Type B pancreatic cell (in vitro differentiated cells): Measurements from ENCODE around the gene LRRFIP1. TPM values are rescaled to one million over a fixed set of nuclear protein-coding genes. Genes with fewer than 3 reads are reported as not detected.

Experiments used
- DNase-seq: peaks from one replicate; pipeline ENCODE4 v3.0.0; 2021; ENCODE audit warnings: mixed read lengths; ENCODE audit not compliant: unreplicated experiment; ENCODE audit errors: extremely low spot score
- H3K27ac Mint-ChIP-seq: 2 replicates; pipeline ENCODE4 v1.8.0; 2021; ENCODE audit warnings: mild to moderate bottlenecking, mixed read lengths
- H3K27me3 Mint-ChIP-seq: 2 replicates; pipeline ENCODE4 v1.8.0; 2021; ENCODE audit warnings: mixed read lengths
- H3K36me3 Mint-ChIP-seq: 2 replicates; pipeline ENCODE4 v1.8.0; 2021; ENCODE audit warnings: mixed read lengths
- H3K4me1 Mint-ChIP-seq: one replicate; pipeline ENCODE4 v1.8.0; 2021; ENCODE audit warnings: mixed read lengths; ENCODE audit not compliant: unreplicated experiment
- H3K4me3 Mint-ChIP-seq: 2 replicates; pipeline ENCODE4 v1.8.0; 2021; ENCODE audit warnings: mild to moderate bottlenecking, mixed read lengths
- H3K9me3 Mint-ChIP-seq: 2 replicates; pipeline ENCODE4 v1.8.0; 2021; ENCODE audit warnings: mixed read lengths
- CTCF ChIP-seq: fragments of 200-600 bp; sonication (generic); conservative IDR thresholded peaks from 2 replicates; pipeline ENCODE4 v1.5.0; 2021; ENCODE audit warnings: antibody characterized with exemption, mild to moderate bottlenecking
- total RNA-seq: library from RNA; stranded (reverse); gene quantifications from 2 replicates; pipeline ENCODE4 v1.2.1, GENCODE V29; 2021; ENCODE audit warnings: low replicate concordance

The LRRFIP1 gene
- total RNA-seq, 1 donor from 2014 or later = 53.8 TPM

- Mint-ChIP-seq H3K36me3 (peaks cover 25% of the 10 kb centered on the region), H3K27ac (peak overlapping the region; percentile 80), H3K4me1 (peaks cover 29% of the 10 kb centered on the region), H3K27me3 (peaks cover 37% of the 10 kb centered on the region), H3K4me3 (peak overlapping the region; percentile 91), H3K9me3 (no peaks in the 10 kb centered on the region)
- TF ChIP-seq CTCF = no peak
- no peak for DNase-seq
Measured at GRCh38 chr2:237628247-237629187, 1.1 kb downstream of the LRRFIP1 start.

GRCh38 chr2:237629188-237629534, 1.8 kb downstream of the LRRFIP1 start:
- H3K27me3 Mint-ChIP-seq = peaks cover 33% of the 10 kb centered on the region
- peaks cover 4% of the 10 kb centered on the region for H3K9me3 Mint-ChIP-seq
- TF ChIP-seq CTCF = no peak
- H3K27ac Mint-ChIP-seq = peak overlapping the region; percentile 80
- DNase-seq = no peak
- H3K36me3 Mint-ChIP-seq = peaks cover 30% of the 10 kb centered on the region
- peaks cover 29% of the 10 kb centered on the region for H3K4me1 Mint-ChIP-seq
- peak overlapping the region; percentile 91 for H3K4me3 Mint-ChIP-seq

- Mint-ChIP-seq H3K27me3 (peaks cover 30% of the 10 kb centered on the region), H3K4me1 (peaks cover 29% of the 10 kb centered on the region), H3K9me3 (peaks cover 6% of the 10 kb centered on the region), H3K4me3 (peak overlapping the region; percentile 67), H3K36me3 (peaks cover 35% of the 10 kb centered on the region), H3K27ac (no peak overlapping the region)
- no peak for DNase-seq
- TF ChIP-seq CTCF = no peak
Measured at GRCh38 chr2:237629739-237630138, 2.4 kb downstream of the LRRFIP1 start.

GRCh38 chr2:237630216-237631000, 3.0 kb downstream of the LRRFIP1 start:
- H3K9me3 Mint-ChIP-seq = peaks cover 10% of the 10 kb centered on the region
- peak overlapping the region; percentile 67 for H3K4me3 Mint-ChIP-seq
- H3K4me1 Mint-ChIP-seq = peaks cover 29% of the 10 kb centered on the region
- H3K27me3 Mint-ChIP-seq = peaks cover 24% of the 10 kb centered on the region
- H3K36me3 Mint-ChIP-seq = peaks cover 39% of the 10 kb centered on the region
- DNase-seq = no peak
- TF ChIP-seq CTCF = no peak
- H3K27ac Mint-ChIP-seq = no peak overlapping the region

GRCh38 chr2:237631007-237631785, 3.8 kb downstream of the LRRFIP1 start:
- Mint-ChIP-seq H3K27ac (no peak overlapping the region), H3K27me3 (peaks cover 16% of the 10 kb centered on the region), H3K4me1 (peaks cover 29% of the 10 kb centered on the region), H3K36me3 (peaks cover 39% of the 10 kb centered on the region), H3K4me3 (peak overlapping the region; percentile 1), H3K9me3 (peaks cover 10% of the 10 kb centered on the region)
- no peak for DNase-seq
- no peak for TF ChIP-seq CTCF
